K562 (cell line): ENCODE measurements around the gene ACP6. TPM values are rescaled to one million over a fixed set of nuclear protein-coding genes. Genes with fewer than 3 reads are reported as not detected.

ENCODE experiments used
- ATAC-seq: fragments of 200-7000 bp; cut with Tn5 transposase; 3 replicates; pipeline ENCODE4 v1.9.1; 2020; ENCODE audit warnings: moderate library complexity
- BruUV-seq: library from RNA; stranded (reverse); fragments of 400-500 nt; replicated peaks from 2 replicates; lab custom pipeline; 2021; lab: Mats Ljungman, UMichigan
- CTCF ChIA-PET: fragments of 300-600 bp; formaldehyde crosslinking; extraction: SDS; loops from one replicate; lab custom pipeline; 2021; ENCODE audit warnings: low intra/inter-chr PET ratio; lab: Yijun Ruan, JAX
- POLR2A ChIA-PET: fragments of 300-600, 350-650 bp; sonication (Branson Sonifier 250); formaldehyde crosslinking; extraction: SDS; loops from one replicate; lab custom pipeline; 2021; ENCODE audit warnings: antibody characterized with exemption, inconsistent platforms; lab: Yijun Ruan, JAX
- DNase-seq, 4 experiments: peaks; one replicate each; pipeline versions ENCODE4 v3.0.0 to v3.0.0-alpha.2; 2011 to 2018; ENCODE audit warnings: low spot score in 3 of 4, mixed read lengths in 3 of 4; ENCODE audit errors: extremely low read depth in 1 of 4
- FAIRE-seq: peaks from 2 replicates; lab custom pipeline; 2011; peaks lifted over from hg19 to GRCh38; lab: Jason Lieb, UNC
- H2AFZ ChIP-seq: 2 replicates; pipeline ENCODE4 v1.6.0; 2011; ENCODE audit warnings: low read depth, low read length, control low read depth, inconsistent platforms
- H3K27ac ChIP-seq: fragments of 200-600 bp; 3 replicates; pipeline ENCODE4 v1.8.0; 2011; ENCODE audit warnings: low read depth, mild to moderate bottlenecking, control low read depth, inconsistent platforms, low read length, moderate library complexity, mixed read lengths; ENCODE audit errors: extremely low read depth
- H3K27me3 ChIP-seq, 2 experiments: fragments of 300-600 bp in 1 of 2; 2 replicates in 1 of 2; 3 replicates in 1 of 2; pipeline versions ENCODE4 v1.6.0 to v1.8.0; 2011; ENCODE audit warnings: inconsistent platforms in 2 of 2, low read length in 2 of 2, mild to moderate bottlenecking in 1 of 2, mixed read lengths in 1 of 2, moderate library complexity in 1 of 2; ENCODE audit not compliant: control insufficient read depth in 2 of 2, insufficient read depth in 2 of 2
- H3K36me3 ChIP-seq: fragments of 300-600 bp; 3 replicates; pipeline ENCODE4 v1.8.0; 2011; ENCODE audit warnings: mild to moderate bottlenecking, low read length, inconsistent platforms; ENCODE audit not compliant: control insufficient read depth, insufficient read depth
- H3K4me1 ChIP-seq, 2 experiments: fragments of 200-600 bp in 1 of 2; replicated peaks in 1 of 2; 2 replicates in 1 of 2; 3 replicates in 1 of 2; pipeline versions ENCODE4 v1.5.1 to v1.8.0; 2011; ENCODE audit warnings: inconsistent platforms in 2 of 2, low read length in 2 of 2, mild to moderate bottlenecking in 1 of 2, mixed read lengths in 1 of 2, moderate library complexity in 1 of 2; ENCODE audit not compliant: control insufficient read depth in 2 of 2, insufficient read depth in 2 of 2
- H3K4me2 ChIP-seq: 2 replicates; pipeline ENCODE4 v1.6.1; 2011; ENCODE audit warnings: low read length, control low read depth, inconsistent platforms, mixed read lengths; ENCODE audit not compliant: insufficient read depth
- H3K4me3 ChIP-seq: fragments of 200-600 bp; sonication (generic), shearing (Covaris generic); 2 replicates; pipeline ENCODE4 v1.5.1; 2016; ENCODE audit warnings: control low read depth, inconsistent platforms
- H3K79me2 ChIP-seq: fragments of 200-600 bp; 3 replicates; pipeline ENCODE4 v1.8.0; 2011; ENCODE audit warnings: low read length, inconsistent platforms; ENCODE audit not compliant: control insufficient read depth, insufficient read depth
- H3K9ac ChIP-seq, 2 experiments: 2 replicates each; pipeline versions ENCODE4 v1.6.0 to v1.6.1; 2011; ENCODE audit warnings: low read depth in 2 of 2, low read length in 2 of 2, control low read depth in 1 of 2, inconsistent platforms in 1 of 2, mild to moderate bottlenecking in 1 of 2, mixed read lengths in 1 of 2; ENCODE audit not compliant: insufficient read depth in 1 of 2
- H3K9me1 ChIP-seq: one replicate; pipeline ENCODE4 v1.6.0; 2011; ENCODE audit warnings: inconsistent platforms, mild to moderate bottlenecking, low read length, moderate library complexity; ENCODE audit not compliant: control insufficient read depth, insufficient read depth
- H3K9me3 ChIP-seq: replicated peaks from 2 replicates; pipeline ENCODE4 v1.5.1; 2011; ENCODE audit warnings: low read depth, low read length, inconsistent platforms; ENCODE audit not compliant: control insufficient read depth, insufficient read depth
- H4K20me1 ChIP-seq: replicated peaks from 2 replicates; pipeline ENCODE4 v1.6.1; 2011; ENCODE audit warnings: low read length, inconsistent platforms, mixed read lengths; ENCODE audit not compliant: control insufficient read depth, insufficient read depth
- ASH1L ChIP-seq: fragments of 450-650 bp; IDR thresholded peaks from 2 replicates; pipeline ENCODE4 v1.6.1; 2018; ENCODE audit warnings: borderline replicate concordance, mild to moderate bottlenecking, low read depth; ENCODE audit not compliant: partially characterized antibody
- COPS2 ChIP-seq: fragments of 450-650 bp; conservative IDR thresholded peaks from 2 replicates; pipeline ENCODE4 v1.6.1; 2016; ENCODE audit warnings: mild to moderate bottlenecking, moderate library complexity
- DIDO1 ChIP-seq: fragments of 450-650 bp; IDR thresholded peaks from 2 replicates; pipeline ENCODE4 v1.6.1; 2016; ENCODE audit warnings: low read depth, missing biosample characterization, missing genetic modification characterization
- FOXK1 ChIP-seq: sonication (generic); formaldehyde crosslinking; IDR thresholded peaks from 2 replicates; pipeline ENCODE4 v1.8.0; 2022; ENCODE audit warnings: missing genetic modification reagents, mild to moderate bottlenecking, borderline replicate concordance
- HDAC1 ChIP-seq, 2 experiments: fragments of 450-650 bp; IDR thresholded peaks; 2 replicates each; pipeline ENCODE4 v1.6.1; 2016 to 2017; ENCODE audit warnings: inconsistent platforms in 1 of 2, mild to moderate bottlenecking in 1 of 2, moderate library complexity in 1 of 2
- POLR2AphosphoS2 ChIP-seq: IDR thresholded peaks from 2 replicates; pipeline ENCODE4 v1.6.1; 2012; ENCODE audit warnings: low read length, improper control_type of control experiment
- POLR2B ChIP-seq: fragments of 450-650 bp; IDR thresholded peaks from 2 replicates; pipeline ENCODE4 v1.6.1; 2018; ENCODE audit warnings: low read depth; ENCODE audit not compliant: partially characterized antibody
- RAD21 ChIP-seq, 2 experiments: fragments of 250-450 bp in 1 of 2; fragments of 450-650 bp in 1 of 2; sonication (Bioruptor Pico) in 1 of 2; formaldehyde crosslinking in 1 of 2; IDR thresholded peaks in 1 of 2; conservative IDR thresholded peaks in 1 of 2; 2 replicates each; pipeline versions ENCODE4 v1.4.0 to v1.8.0; 2020 to 2022; ENCODE audit warnings: mild to moderate bottlenecking in 2 of 2, moderate library complexity in 1 of 2
- SIN3B ChIP-seq: fragments of 450-650 bp; IDR thresholded peaks from 2 replicates; pipeline ENCODE4 v1.6.1; 2017; ENCODE audit warnings: low read depth, mild to moderate bottlenecking, moderate library complexity
- SLC30A9 ChIP-seq: fragments of 250-450 bp; sonication (Bioruptor Pico); IDR thresholded peaks from 2 replicates; pipeline ENCODE4 v1.8.0; 2022; ENCODE audit warnings: mild to moderate bottlenecking, moderate library complexity
- TCF7L2 ChIP-seq: fragments of 150-350 bp; IDR thresholded peaks from 2 replicates; pipeline ENCODE4 v1.6.1; 2016; ENCODE audit warnings: low read depth, mild to moderate bottlenecking, low read length, moderate library complexity
- WGBS: fragments of 100-300 bp; shearing (Covaris generic); methylation state at CpG from one replicate; pipeline ENCODE4 v1.1.6; 2016; ENCODE audit warnings: low coverage, mixed read lengths; ENCODE audit not compliant: insufficient coverage; ENCODE audit errors: missing lambda C conversion rate; 5-methylcytosine and 5-hydroxymethylcytosine counted together
- in situ Hi-C: fragments of 300-500 bp; cut with MboI; formaldehyde crosslinking; loops from 4 replicates; pipeline ENCODE4 v1.15.0; 2018; ENCODE audit warnings: inconsistent platforms, mixed read lengths
- intact Hi-C: fragments of 100-400 bp; cut with micrococcal nuclease; formaldehyde crosslinking; loops from 2 replicates; pipeline ENCODE4 v1.14.2; 2022
- polyA plus RNA-seq, 8 experiments: library from polyadenylated mRNA; depleted of rRNA in 4 of 8; stranded (reverse) in 5 of 8; unstranded in 3 of 8; fragments of >200 nt; fragmentation: Nextera tagmentation in 2 of 8; fragmentation: Illumina TruSeq in 1 of 8; extraction: Ambion mirVana in 2 of 8; extraction: Trizol in 1 of 8; gene quantifications; 2 replicates each; pipeline versions ENCODE4 v1.2.1 to v1.2.3, GENCODE V29; 2011 to 2014; ENCODE audit warnings: inconsistent platforms in 1 of 8, missing spikeins in 1 of 8
- total RNA-seq, 7 experiments: library from RNA; depleted of rRNA in 6 of 7; stranded (reverse); fragments of >200 nt in 6 of 7; fragmentation: Illumina TruSeq in 2 of 7; extraction: Trizol in 2 of 7; gene quantifications; 2 replicates each; pipeline versions ENCODE4 v1.2.1 to v1.2.3, GENCODE V29; 2011 to 2021; ENCODE audit warnings: low replicate concordance in 1 of 7
- TF ChIP-seq, protein P1 (sequence below): fragments of 450-650 bp; IDR thresholded peaks from 2 replicates; pipeline ENCODE4 v1.6.1; 2017; ENCODE audit warnings: mild to moderate bottlenecking, moderate library complexity
- TF ChIP-seq, protein P2 (sequence below): fragments of 250-450 bp; sonication (Bioruptor Pico); IDR thresholded peaks from 2 replicates; pipeline ENCODE4 v1.9.0; 2021; ENCODE audit warnings: mild to moderate bottlenecking
- TF ChIP-seq, protein P3 (sequence below): conservative IDR thresholded peaks from 2 replicates; pipeline ENCODE4 v1.6.1; 2011; ENCODE audit warnings: low read depth, mild to moderate bottlenecking, low read length; ENCODE audit not compliant: control insufficient read depth
- TF ChIP-seq, protein P4 (sequence below): fragments of 250-450 bp; sonication (Bioruptor Pico); IDR thresholded peaks from 2 replicates; pipeline ENCODE4 v1.4.0; 2020
- TF ChIP-seq, protein P5 (sequence below): fragments of 250-450 bp; sonication (Bioruptor Pico); IDR thresholded peaks from 2 replicates; pipeline ENCODE4 v1.8.0; 2021; ENCODE audit warnings: moderate library complexity, mild to moderate bottlenecking, inconsistent platforms

The ACP6 gene
- total and polyA plus RNA-seq, 9 of the 15 experiments (the other 6 are each of a cell fraction or from before 2014, with no cell fraction given) = 0.05 to 1.4 (median 0.49) TPM

DNA sequence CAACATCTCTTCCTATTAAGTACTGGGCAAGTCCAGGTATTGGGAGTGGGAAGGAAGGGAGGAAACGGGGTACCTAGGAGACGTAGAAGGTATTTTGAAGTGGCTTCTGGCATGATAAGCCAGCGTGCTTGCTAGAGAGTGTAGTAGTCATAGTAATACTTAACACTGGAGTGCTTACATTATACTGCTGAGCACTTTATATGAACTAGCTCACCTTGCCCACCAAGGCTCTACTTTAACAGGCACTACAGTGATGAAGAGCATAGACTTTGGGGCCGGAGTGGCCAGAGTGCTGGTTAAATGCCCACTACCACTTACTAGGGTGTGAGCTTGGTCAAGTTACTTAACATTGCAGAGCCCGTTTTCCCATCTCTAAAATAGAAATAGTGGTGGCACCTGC is 61.7 kb downstream of the ACP6 start (continued):
- TF ChIP-seq, protein P1, sequence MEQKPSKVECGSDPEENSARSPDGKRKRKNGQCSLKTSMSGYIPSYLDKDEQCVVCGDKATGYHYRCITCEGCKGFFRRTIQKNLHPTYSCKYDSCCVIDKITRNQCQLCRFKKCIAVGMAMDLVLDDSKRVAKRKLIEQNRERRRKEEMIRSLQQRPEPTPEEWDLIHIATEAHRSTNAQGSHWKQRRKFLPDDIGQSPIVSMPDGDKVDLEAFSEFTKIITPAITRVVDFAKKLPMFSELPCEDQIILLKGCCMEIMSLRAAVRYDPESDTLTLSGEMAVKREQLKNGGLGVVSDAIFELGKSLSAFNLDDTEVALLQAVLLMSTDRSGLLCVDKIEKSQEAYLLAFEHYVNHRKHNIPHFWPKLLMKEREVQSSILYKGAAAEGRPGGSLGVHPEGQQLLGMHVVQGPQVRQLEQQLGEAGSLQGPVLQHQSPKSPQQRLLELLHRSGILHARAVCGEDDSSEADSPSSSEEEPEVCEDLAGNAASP = no peak
- TF ChIP-seq POLR2B (no peak), RAD21 (CRISPR knock-in tag; conservative IDR thresholded peaks at IDR 0.05 in 1 of 2, IDR thresholded peaks at IDR 0.05 in 1 of 2) (no peak)
- TF ChIP-seq, protein P2, sequence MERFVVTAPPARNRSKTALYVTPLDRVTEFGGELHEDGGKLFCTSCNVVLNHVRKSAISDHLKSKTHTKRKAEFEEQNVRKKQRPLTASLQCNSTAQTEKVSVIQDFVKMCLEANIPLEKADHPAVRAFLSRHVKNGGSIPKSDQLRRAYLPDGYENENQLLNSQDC (CRISPR knock-in tag) = no peak
- TF ChIP-seq, protein P3, sequence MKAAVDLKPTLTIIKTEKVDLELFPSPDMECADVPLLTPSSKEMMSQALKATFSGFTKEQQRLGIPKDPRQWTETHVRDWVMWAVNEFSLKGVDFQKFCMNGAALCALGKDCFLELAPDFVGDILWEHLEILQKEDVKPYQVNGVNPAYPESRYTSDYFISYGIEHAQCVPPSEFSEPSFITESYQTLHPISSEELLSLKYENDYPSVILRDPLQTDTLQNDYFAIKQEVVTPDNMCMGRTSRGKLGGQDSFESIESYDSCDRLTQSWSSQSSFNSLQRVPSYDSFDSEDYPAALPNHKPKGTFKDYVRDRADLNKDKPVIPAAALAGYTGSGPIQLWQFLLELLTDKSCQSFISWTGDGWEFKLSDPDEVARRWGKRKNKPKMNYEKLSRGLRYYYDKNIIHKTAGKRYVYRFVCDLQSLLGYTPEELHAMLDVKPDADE = no peak

DNA sequence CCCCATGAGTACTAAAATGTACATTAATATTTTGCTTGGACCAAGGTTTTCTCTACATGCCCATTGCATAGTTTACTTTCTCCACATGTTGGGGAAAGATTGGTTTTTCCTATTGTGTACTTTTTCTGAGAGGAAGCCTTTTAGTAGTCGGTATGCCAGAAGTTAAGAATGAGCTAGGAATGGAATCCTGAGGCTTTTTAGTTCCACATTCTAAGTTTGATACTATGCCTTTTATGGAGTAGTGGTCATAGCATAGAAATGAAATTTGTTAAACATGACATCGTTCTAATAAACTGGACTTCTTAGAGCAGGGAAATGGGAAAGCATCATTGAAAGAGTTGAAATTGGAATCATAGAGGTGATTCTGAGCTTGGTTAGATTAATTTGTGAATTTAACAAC is 64.7 kb downstream of the ACP6 start:
- H2AFZ ChIP-seq = no peak overlapping the region
- no peak overlapping the region for H3K4me3 ChIP-seq
- H3K4me2 ChIP-seq = no peak overlapping the region
- WGBS = 42% methylated on average over 2 of the region's 2 CpGs
- no peaks in the 10 kb centered on the region for H3K9me1 ChIP-seq
- DNase-seq (no peak), FAIRE-seq (no peak), ATAC-seq (no peak)
- no peak overlapping the region for H3K9ac ChIP-seq
- peaks cover 4% of the 10 kb centered on the region; the same call in 1 of the 3 replicates for H3K79me2 ChIP-seq
- in situ Hi-C loops (no loop called here), intact Hi-C loops (no loop called here)
- BruUV-seq = no TSS peak
- no peaks in the 10 kb centered on the region for H4K20me1 ChIP-seq
- peaks cover 6% of the 10 kb centered on the region; the same call in 1 of the 3 replicates for H3K36me3 ChIP-seq
- no peaks in the 10 kb centered on the region for H3K9me3 ChIP-seq
- peaks cover 0 to 4% of the 10 kb centered on the region in 2 experiments; a peak in 3 of 5 replicates for H3K4me1 ChIP-seq
- CTCF ChIA-PET = no interaction called here
- no peaks in the 10 kb centered on the region for H3K27me3 ChIP-seq
- no peak overlapping the region for H3K27ac ChIP-seq
- POLR2A ChIA-PET = interaction anchor here (1.3 kb wide), 1 partner anchor 10 kb away, joined by 3 read pairs; no protein-coding TSS in a partner anchor
- no peak for TF ChIP-seq SLC30A9 (CRISPR knock-in tag)
- no peak for TF ChIP-seq ASH1L
- TF ChIP-seq HDAC1 (IDR thresholded peaks at IDR 0.05) = no peak
- TF ChIP-seq COPS2 = no peak
- TF ChIP-seq, protein P4, sequence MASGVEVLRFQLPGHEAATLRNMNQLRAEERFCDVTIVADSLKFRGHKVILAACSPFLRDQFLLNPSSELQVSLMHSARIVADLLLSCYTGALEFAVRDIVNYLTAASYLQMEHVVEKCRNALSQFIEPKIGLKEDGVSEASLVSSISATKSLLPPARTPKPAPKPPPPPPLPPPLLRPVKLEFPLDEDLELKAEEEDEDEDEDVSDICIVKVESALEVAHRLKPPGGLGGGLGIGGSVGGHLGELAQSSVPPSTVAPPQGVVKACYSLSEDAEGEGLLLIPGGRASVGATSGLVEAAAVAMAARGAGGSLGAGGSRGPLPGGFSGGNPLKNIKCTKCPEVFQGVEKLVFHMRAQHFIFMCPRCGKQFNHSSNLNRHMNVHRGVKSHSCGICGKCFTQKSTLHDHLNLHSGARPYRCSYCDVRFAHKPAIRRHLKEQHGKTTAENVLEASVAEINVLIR (CRISPR knock-in tag) = no peak
- no peak for TF ChIP-seq POLR2AphosphoS2
- TF ChIP-seq SIN3B = no peak
- no peak for TF ChIP-seq FOXK1
- TF ChIP-seq, protein P5, sequence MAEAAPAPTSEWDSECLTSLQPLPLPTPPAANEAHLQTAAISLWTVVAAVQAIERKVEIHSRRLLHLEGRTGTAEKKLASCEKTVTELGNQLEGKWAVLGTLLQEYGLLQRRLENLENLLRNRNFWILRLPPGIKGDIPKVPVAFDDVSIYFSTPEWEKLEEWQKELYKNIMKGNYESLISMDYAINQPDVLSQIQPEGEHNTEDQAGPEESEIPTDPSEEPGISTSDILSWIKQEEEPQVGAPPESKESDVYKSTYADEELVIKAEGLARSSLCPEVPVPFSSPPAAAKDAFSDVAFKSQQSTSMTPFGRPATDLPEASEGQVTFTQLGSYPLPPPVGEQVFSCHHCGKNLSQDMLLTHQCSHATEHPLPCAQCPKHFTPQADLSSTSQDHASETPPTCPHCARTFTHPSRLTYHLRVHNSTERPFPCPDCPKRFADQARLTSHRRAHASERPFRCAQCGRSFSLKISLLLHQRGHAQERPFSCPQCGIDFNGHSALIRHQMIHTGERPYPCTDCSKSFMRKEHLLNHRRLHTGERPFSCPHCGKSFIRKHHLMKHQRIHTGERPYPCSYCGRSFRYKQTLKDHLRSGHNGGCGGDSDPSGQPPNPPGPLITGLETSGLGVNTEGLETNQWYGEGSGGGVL = no peak
- no peak for TF ChIP-seq TCF7L2
- TF ChIP-seq DIDO1 (tag) = no peak
